H9 (cell line): Measurements from ENCODE around the gene SPATA16. TPM values are rescaled to one million over a fixed set of nuclear protein-coding genes. Genes with fewer than 3 reads are reported as not detected.

ENCODE experiments used
- DNase-seq: peaks from one replicate; pipeline ENCODE4 v3.0.0-alpha.2; 2017
- H2AFZ ChIP-seq: one replicate; pipeline ENCODE4 v1.6.1; 2013; ENCODE audit warnings: mild to moderate bottlenecking, low read length, control low read depth, moderate library complexity
- H2AK5ac ChIP-seq: 2 replicates; pipeline ENCODE4 v1.6.1; 2013; ENCODE audit warnings: low read length, control low read depth, mixed read lengths; ENCODE audit not compliant: insufficient read length
- H2BK120ac ChIP-seq: one replicate; pipeline ENCODE4 v1.6.1; 2013; ENCODE audit warnings: low read depth, mild to moderate bottlenecking, low read length, control low read depth, inconsistent platforms; ENCODE audit not compliant: poor library complexity, severe bottlenecking
- H2BK12ac ChIP-seq: 2 replicates; pipeline ENCODE4 v1.6.1; 2013; ENCODE audit warnings: low read length, control low read depth, mixed read lengths, low read depth; ENCODE audit not compliant: insufficient read length
- H2BK15ac ChIP-seq: 2 replicates; pipeline ENCODE4 v1.6.1; 2013; ENCODE audit warnings: low read depth, low read length, control low read depth
- H2BK20ac ChIP-seq: one replicate; pipeline ENCODE4 v1.6.1; 2013; ENCODE audit warnings: low read depth, mild to moderate bottlenecking, low read length, control low read depth, inconsistent platforms; ENCODE audit not compliant: poor library complexity, severe bottlenecking
- H2BK5ac ChIP-seq: 2 replicates; pipeline ENCODE4 v1.6.1; 2013; ENCODE audit warnings: low read length, control low read depth, mixed read lengths; ENCODE audit not compliant: insufficient read length
- H3K14ac ChIP-seq: 2 replicates; pipeline ENCODE4 v1.6.1; 2013; ENCODE audit warnings: low read length, control low read depth; ENCODE audit not compliant: insufficient read depth
- H3K18ac ChIP-seq: 2 replicates; pipeline ENCODE4 v1.6.1; 2013; ENCODE audit warnings: low read depth, mild to moderate bottlenecking, mixed read lengths, low read length, control low read depth; ENCODE audit not compliant: insufficient read length
- H3K23ac ChIP-seq: 2 replicates; pipeline ENCODE4 v1.6.1; 2013; ENCODE audit warnings: low read length, control low read depth, mixed read lengths, low read depth; ENCODE audit not compliant: insufficient read length
- H3K23me2 ChIP-seq: 2 replicates; pipeline ENCODE4 v1.6.1; 2013; ENCODE audit warnings: low read depth, mild to moderate bottlenecking, mixed read lengths, low read length, control low read depth; ENCODE audit not compliant: insufficient read length, poor library complexity, severe bottlenecking
- H3K27ac ChIP-seq: 2 replicates; pipeline ENCODE4 v1.5.1; 2013; ENCODE audit warnings: low read length, control low read depth, mixed read lengths, low read depth; ENCODE audit not compliant: insufficient read length
- H3K27me3 ChIP-seq: 2 replicates; pipeline ENCODE4 v1.6.1; 2013; ENCODE audit warnings: low read length, control low read depth, inconsistent platforms; ENCODE audit not compliant: insufficient read depth
- H3K4ac ChIP-seq: 2 replicates; pipeline ENCODE4 v1.6.1; 2013; ENCODE audit warnings: low read depth, mild to moderate bottlenecking, control low read depth, inconsistent platforms, low read length, moderate library complexity
- H3K4me1 ChIP-seq: 2 replicates; pipeline ENCODE4 v1.6.1; 2013; ENCODE audit warnings: low read length, control low read depth, inconsistent platforms; ENCODE audit not compliant: insufficient read depth
- H3K4me2 ChIP-seq: 2 replicates; pipeline ENCODE4 v1.6.1; 2013; ENCODE audit warnings: low read length, control low read depth, mixed read lengths; ENCODE audit not compliant: insufficient read length, insufficient read depth
- H3K56ac ChIP-seq: 2 replicates; pipeline ENCODE4 v1.6.1; 2013; ENCODE audit warnings: low read depth, mild to moderate bottlenecking, mixed read lengths, low read length, control low read depth; ENCODE audit not compliant: insufficient read length
- H3K79me1 ChIP-seq: 2 replicates; pipeline ENCODE4 v1.6.1; 2013; ENCODE audit warnings: low read depth, mild to moderate bottlenecking, moderate library complexity, low read length, control low read depth, inconsistent platforms; ENCODE audit not compliant: insufficient read depth, poor library complexity, severe bottlenecking
- H3K79me2 ChIP-seq: 2 replicates; pipeline ENCODE4 v1.6.1; 2013; ENCODE audit warnings: low read length, control low read depth, inconsistent platforms; ENCODE audit not compliant: insufficient read depth
- H3K9ac ChIP-seq: 2 replicates; pipeline ENCODE4 v1.6.1; 2013; ENCODE audit warnings: low read length, control low read depth, mixed read lengths; ENCODE audit not compliant: insufficient read length; ENCODE audit errors: extremely low read depth
- H3K9me3 ChIP-seq: one replicate; pipeline ENCODE4 v1.6.1; 2013; ENCODE audit warnings: low read depth, low read length, inconsistent platforms; ENCODE audit not compliant: control insufficient read depth
- H3T11ph ChIP-seq: one replicate; pipeline ENCODE4 v1.6.1; 2013; ENCODE audit warnings: mild to moderate bottlenecking, low read length, control low read depth, inconsistent platforms
- H4K20me1 ChIP-seq: one replicate; pipeline ENCODE4 v1.6.1; 2013; ENCODE audit not compliant: control insufficient read depth, insufficient read length, insufficient read depth
- H4K5ac ChIP-seq: 2 replicates; pipeline ENCODE4 v1.6.1; 2013; ENCODE audit warnings: low read depth, mild to moderate bottlenecking, mixed read lengths, low read length, control low read depth; ENCODE audit not compliant: insufficient read length
- H4K8ac ChIP-seq: replicated peaks from 2 replicates; pipeline ENCODE4 v1.6.1; 2013; ENCODE audit warnings: low read length, control low read depth, mixed read lengths, low read depth; ENCODE audit not compliant: insufficient read length
- H4K91ac ChIP-seq: 2 replicates; pipeline ENCODE4 v1.6.1; 2013; ENCODE audit warnings: low read depth, mild to moderate bottlenecking, moderate library complexity, mixed read lengths, low read length, control low read depth; ENCODE audit not compliant: insufficient read length
- H3K27ac Mint-ChIP-seq, 3 experiments: 2 replicates in 2 of 3; 3 replicates in 1 of 3; pipeline ENCODE4 v1.8.0; 2020 to 2021; ENCODE audit warnings: mixed read lengths in 3 of 3, mild to moderate bottlenecking in 1 of 3, moderate library complexity in 1 of 3
- H3K27me3 Mint-ChIP-seq: 2 replicates; pipeline ENCODE4 v1.8.0; 2021; ENCODE audit warnings: low read depth, mild to moderate bottlenecking, moderate library complexity, mixed read lengths
- H3K36me3 Mint-ChIP-seq, 3 experiments: 2 replicates in 2 of 3; 3 replicates in 1 of 3; pipeline ENCODE4 v1.8.0; 2020 to 2021; ENCODE audit warnings: low read depth in 3 of 3, mixed read lengths in 3 of 3; ENCODE audit not compliant: insufficient read depth in 1 of 3
- H3K4me1 Mint-ChIP-seq, 2 experiments: 2 replicates each; pipeline ENCODE4 v1.8.0; 2020; ENCODE audit warnings: mixed read lengths in 2 of 2
- H3K4me3 Mint-ChIP-seq, 2 experiments: 2 replicates in 1 of 2; 3 replicates in 1 of 2; pipeline ENCODE4 v1.8.0; 2020 to 2021; ENCODE audit warnings: mild to moderate bottlenecking in 2 of 2, mixed read lengths in 2 of 2, moderate library complexity in 1 of 2
- H3K9me3 Mint-ChIP-seq, 2 experiments: 2 replicates in 1 of 2; 3 replicates in 1 of 2; pipeline ENCODE4 v1.8.0; 2020; ENCODE audit warnings: mild to moderate bottlenecking in 2 of 2, mixed read lengths in 2 of 2, moderate library complexity in 1 of 2
- WGBS: extraction: QIAGEN DNeasy Blood & Tissue Kit; methylation state at CpG from one replicate; pipeline ENCODE4 v1.1.7; 2013; ENCODE audit warnings: missing lambda C conversion rate, low lambda C conversion rate, mixed read lengths; ENCODE audit not compliant: insufficient read length; ENCODE audit errors: extremely low coverage; 5-methylcytosine and 5-hydroxymethylcytosine counted together
- total RNA-seq: library from RNA; stranded (reverse); gene quantifications from 2 replicates; pipeline ENCODE4 v1.2.1, GENCODE V29; 2021
- TF ChIP-seq, protein P1 (sequence below): fragments of 200-600 bp; sonication (generic); conservative IDR thresholded peaks from 3 replicates; pipeline ENCODE4 v1.8.0; 2021; ENCODE audit warnings: antibody characterized with exemption, mild to moderate bottlenecking

SPATA16 gene
- total RNA-seq, 1 experiment from 2014 or later: not detected

DNA sequence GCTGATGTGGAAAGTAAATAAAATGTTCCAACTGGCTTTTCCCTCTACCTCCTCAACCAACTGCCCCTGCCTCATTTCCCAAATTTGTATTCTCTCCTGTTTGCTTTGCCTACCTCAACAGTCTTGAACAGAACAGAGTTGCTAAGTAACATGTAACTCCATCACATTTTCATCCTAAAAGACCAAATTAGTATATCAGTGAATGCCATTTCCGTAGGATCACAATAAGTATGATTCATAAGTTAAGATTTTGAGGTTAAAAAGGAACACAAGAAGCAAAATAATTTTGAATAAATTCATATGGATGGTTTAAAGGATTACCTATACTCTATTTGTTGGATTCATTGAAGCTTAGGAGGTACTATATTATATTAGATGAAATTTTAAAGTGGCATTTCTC is 235.6 kb downstream of the SPATA16 start:
- no peak overlapping the region for H3K27ac Mint-ChIP-seq
- peaks cover 2% of the 10 kb centered on the region; the same call in 1 of the 2 replicates for H3K27me3 Mint-ChIP-seq
- TF ChIP-seq, protein P1, sequence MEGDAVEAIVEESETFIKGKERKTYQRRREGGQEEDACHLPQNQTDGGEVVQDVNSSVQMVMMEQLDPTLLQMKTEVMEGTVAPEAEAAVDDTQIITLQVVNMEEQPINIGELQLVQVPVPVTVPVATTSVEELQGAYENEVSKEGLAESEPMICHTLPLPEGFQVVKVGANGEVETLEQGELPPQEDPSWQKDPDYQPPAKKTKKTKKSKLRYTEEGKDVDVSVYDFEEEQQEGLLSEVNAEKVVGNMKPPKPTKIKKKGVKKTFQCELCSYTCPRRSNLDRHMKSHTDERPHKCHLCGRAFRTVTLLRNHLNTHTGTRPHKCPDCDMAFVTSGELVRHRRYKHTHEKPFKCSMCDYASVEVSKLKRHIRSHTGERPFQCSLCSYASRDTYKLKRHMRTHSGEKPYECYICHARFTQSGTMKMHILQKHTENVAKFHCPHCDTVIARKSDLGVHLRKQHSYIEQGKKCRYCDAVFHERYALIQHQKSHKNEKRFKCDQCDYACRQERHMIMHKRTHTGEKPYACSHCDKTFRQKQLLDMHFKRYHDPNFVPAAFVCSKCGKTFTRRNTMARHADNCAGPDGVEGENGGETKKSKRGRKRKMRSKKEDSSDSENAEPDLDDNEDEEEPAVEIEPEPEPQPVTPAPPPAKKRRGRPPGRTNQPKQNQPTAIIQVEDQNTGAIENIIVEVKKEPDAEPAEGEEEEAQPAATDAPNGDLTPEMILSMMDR: no peak
- H3K27ac ChIP-seq: no peak overlapping the region
- no peak overlapping the region for H4K8ac ChIP-seq
- H2BK15ac ChIP-seq: no peak overlapping the region
- H3K4me3 Mint-ChIP-seq: no peak overlapping the region
- H3K27me3 ChIP-seq: no peaks in the 10 kb centered on the region
- no peak for DNase-seq
- no peak overlapping the region for H2BK20ac ChIP-seq
- H3K4ac ChIP-seq: no peak overlapping the region
- no peak overlapping the region for H2BK12ac ChIP-seq
- H2AK5ac ChIP-seq: no peak overlapping the region
- H3K9me3 Mint-ChIP-seq: no peaks in the 10 kb centered on the region
- no peaks in the 10 kb centered on the region for H3K23me2 ChIP-seq
- H3K9me3 ChIP-seq: no peaks in the 10 kb centered on the region
- no peak overlapping the region for H2BK120ac ChIP-seq
- H3K4me1 ChIP-seq: peaks cover 6% of the 10 kb centered on the region; the same call in 1 of the 2 replicates
- no peaks in the 10 kb centered on the region for H3K79me1 ChIP-seq
- H3T11ph ChIP-seq: no peak overlapping the region
- H4K91ac ChIP-seq: no peak overlapping the region
- H3K23ac ChIP-seq: no peak overlapping the region
- no peaks in the 10 kb centered on the region for H4K20me1 ChIP-seq
- H3K4me1 Mint-ChIP-seq: peaks cover 9 to 14% of the 10 kb centered on the region in 2 experiments
- no peak overlapping the region for H4K5ac ChIP-seq
- H3K18ac ChIP-seq: no peak overlapping the region
- no peak overlapping the region for H3K9ac ChIP-seq
- H3K56ac ChIP-seq: no peak overlapping the region
- H3K4me2 ChIP-seq: no peak overlapping the region
- H2AFZ ChIP-seq: no peak overlapping the region
- no peak overlapping the region for H2BK5ac ChIP-seq
- no peaks in the 10 kb centered on the region for H3K36me3 Mint-ChIP-seq
- no CpG with 5 or more reads among the region's 1 CpG for WGBS
- H3K14ac ChIP-seq: no peak overlapping the region
- no peaks in the 10 kb centered on the region for H3K79me2 ChIP-seq
